CD4-positive, alpha-beta T cell treated with Interleukin-15 for 4 hours (primary cell): ENCODE data around the gene ASB10.

Experiments
- DNase-seq: peaks from one replicate; pipeline ENCODE4 v3.0.0-alpha.2; 2020; ENCODE audit warnings: low spot score

ASB10 gene

GRCh38 chr7:151187409-151188251, 580 bp upstream of the ASB10 start:
- no peak for DNase-seq

DNA sequence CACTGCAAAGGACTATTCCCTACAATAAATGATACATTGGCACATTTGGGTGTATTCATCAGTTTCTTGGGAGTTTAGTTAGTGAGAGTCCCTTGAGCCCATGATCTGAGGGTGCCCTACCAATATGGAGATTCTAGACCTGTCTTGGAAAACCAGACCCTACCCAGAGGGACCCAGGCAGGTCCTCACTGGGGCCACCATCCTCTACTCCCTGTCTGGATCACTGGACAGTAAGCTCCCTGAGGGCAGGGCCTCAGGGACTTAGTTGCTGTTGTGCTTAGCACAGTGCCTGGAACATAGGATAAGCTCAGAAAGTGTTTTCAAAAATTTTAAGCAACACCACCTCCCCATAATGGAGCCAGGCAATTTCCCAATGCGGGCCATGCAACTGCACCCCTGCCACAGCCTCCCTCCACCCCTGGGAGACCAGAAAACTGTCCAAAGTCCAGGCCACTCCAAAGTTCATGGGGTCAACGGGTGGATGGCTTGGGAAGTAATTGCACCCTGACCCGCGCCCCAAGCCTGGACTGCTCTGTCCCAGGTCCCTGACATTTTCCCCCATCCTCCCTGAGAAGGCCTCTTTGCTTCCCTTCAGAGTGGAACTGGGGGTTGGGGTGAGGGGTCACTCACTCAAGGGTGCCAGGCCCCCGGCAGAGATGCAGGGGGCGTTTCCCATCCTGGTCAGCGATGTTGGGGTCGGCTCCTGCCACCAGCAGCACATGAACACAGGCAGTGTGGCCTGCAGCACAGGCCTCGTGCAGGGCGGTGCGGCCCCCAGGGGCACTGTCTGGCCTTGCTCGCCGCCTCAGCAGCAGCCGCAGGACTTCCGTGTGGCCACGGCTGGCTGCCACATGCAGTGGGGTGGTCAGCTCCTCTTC, 1.0 kb downstream of the ASB10 start:
- no peak for DNase-seq

DNA sequence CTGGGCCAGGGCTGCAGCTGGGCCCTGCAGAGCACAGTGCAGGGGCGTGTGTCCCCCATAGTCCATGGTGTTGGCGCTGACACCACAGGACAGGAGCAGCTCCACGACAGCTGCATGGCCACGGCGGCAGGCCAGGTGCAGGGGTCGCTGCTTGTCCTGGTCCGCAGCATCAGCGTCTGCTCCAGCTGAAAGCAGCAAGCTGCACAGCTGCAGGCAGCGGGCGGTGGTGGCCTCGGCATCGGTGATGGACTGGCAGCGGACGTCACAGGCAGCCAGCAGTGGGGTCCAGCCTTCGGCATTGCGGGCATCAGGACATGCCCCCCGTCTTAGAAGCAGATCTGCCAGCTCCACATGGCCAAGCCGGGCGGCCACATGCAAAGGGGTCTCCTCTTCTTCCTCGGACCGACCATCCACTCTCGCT, 6.0 kb downstream of the ASB10 start:
- no peak for DNase-seq

- DNase-seq, result no peak
Observed at GRCh38 chr7:151179946-151180345, 7.1 kb downstream of the ASB10 start.

- DNase-seq, result no peak
Observed at GRCh38 chr7:151179287-151179860, 7.7 kb downstream of the ASB10 start.

GRCh38 chr7:151178831-151179230, 8.2 kb downstream of the ASB10 start:
- DNase-seq, result no peak

- no peak for DNase-seq
Observed at GRCh38 chr7:151178236-151178635, 8.8 kb downstream of the ASB10 start.

DNA sequence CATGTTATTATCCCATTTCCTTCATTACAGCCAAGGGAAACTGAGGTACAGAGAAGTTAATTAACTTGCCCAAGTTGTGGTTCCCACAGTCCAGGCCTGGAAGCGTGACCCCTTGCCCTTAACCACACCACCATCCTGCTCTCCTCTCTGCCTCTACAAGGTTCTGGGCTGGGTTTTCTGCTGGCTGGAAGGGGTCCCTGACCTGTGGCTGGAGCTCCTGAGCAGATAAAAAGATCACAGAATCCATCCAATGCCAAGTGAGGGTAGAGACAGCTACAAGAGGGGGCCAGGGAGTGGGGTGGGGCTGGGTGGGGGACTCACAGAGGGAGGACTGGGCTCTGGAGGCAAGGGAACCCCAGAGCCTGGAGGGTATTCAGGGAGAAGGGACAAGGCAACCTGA, 9.7 kb downstream of the ASB10 start:
- DNase-seq, result no peak

- DNase-seq, result no peak
Observed at GRCh38 chr7:151176401-151176800, 10.6 kb downstream of the ASB10 start.

- DNase-seq, result no peak
Observed at GRCh38 chr7:151175793-151176311, 11.2 kb downstream of the ASB10 start.

DNA sequence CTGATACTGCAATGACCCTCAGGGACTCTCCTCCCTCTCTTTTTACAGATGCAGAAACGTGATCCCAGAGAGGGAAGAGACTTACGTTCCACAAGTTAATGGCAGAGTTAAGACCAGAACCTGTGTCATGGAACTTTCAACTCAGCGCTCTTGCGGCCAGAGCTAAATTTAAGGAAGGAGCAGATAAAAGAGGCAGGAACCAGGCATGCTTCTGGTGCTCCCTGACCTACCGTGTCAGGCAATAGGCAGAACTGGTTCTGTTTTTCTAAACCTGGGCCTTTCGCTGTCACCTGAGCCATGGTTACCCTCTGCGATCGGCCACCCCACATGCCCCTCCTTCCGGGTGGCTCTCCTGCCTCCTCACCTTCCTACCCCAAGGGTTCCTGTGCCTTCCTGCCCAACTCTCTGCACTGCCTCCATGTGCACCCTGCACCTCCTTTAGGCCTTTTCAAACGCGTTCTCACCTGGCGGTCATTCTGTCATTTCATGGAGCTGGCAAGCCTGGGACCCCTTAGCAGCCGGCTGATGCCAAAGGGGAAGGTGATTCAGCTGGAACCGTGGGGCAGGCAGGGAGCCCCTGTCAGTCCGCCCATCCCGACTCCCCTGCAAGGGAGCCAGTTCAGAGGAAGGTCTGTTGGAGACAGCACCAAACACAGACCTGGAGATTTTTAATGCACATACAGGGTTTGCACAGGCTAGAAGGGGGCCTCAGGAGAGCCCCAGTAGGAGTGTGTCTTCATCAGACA, 11.8 kb downstream of the ASB10 start:
- no peak for DNase-seq

GRCh38 chr7:151174246-151175046, 12.6 kb downstream of the ASB10 start:
- DNase-seq, result no peak

- DNase-seq, result no peak
Observed at GRCh38 chr7:151173386-151174245, 13.4 kb downstream of the ASB10 start.

DNA sequence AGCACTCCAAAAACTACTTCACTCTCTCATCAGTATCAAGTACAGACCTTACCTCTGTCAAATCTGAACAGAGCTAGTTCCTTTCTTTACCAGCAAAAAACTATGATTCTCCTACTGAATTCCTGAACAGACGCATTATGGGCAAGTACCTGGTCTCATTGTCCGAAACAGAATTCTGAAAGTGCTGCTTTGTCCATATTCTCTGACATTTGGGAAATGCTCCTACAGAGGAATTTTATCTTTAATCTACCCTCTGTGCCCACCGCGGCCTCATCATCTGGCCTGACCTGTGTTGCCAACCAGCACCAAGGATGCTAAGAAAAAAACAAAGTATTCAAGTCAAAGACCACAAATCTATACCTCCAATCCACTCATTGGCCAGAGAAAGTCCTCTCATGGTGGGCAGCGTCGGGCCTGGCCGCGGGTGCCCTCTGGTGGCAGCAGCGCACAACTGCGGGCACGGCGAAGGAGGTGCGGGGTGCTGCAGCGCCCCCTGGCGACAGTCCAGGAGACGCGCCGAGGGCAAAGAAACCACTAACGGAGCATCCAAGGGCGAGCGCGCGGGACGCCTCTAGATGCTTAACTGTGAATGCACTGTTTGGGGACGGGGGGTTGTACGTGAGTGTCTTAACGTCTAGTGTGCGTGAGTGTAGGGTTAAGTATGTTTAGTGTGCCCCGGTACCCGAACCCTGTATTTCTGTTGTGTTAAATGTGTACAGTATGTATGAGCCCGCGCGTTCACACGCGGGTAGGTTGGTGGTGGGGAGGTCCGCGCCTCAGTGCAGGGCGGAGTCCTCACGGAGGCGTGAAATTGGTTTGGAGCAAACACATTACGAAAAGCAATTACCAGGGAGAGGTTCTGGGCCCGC, 14.5 kb downstream of the ASB10 start:
- DNase-seq, result peak; percentile 73

- no peak for DNase-seq
Observed at GRCh38 chr7:151168787-151169162, 18.3 kb downstream of the ASB10 start.

DNA sequence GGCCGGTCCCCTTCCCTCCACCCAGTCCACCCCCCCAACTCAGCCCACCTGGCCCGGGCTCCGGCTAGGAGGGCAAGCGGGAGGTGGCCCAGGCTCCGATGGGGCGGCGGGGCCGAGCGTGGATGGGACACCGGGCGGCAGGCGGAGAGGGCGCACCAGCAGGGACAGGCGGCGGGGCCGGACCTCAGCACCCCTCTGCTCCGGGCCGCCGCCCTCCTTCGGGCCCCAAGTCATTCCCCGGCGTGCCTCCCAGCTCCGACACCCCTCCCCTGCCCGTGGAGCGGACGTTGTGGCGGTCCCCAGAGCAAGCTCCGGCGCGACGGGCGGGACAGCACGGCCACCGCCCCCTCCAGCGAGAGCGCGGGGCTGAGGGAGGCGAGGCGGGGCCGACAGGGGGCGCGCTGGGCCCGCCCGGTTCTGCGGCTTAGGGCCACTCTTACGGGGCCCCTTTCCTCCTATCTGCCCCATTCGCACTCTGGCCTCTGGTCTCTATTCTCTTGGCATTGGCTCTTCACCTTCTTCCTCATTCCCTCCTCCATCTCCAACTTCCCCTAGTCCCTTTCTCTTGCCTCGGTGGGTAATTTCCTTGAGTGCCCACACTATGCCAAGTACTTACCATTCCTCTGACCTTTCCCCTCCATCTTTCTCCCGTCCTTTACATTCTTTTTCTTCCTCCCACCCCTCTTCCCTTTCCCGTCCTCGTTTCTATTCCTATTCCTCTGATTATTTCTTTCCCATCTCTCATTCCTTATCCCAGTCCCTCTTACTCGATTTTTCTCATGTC, 18.9 kb downstream of the ASB10 start:
- DNase-seq, result peak; percentile 51

DNA sequence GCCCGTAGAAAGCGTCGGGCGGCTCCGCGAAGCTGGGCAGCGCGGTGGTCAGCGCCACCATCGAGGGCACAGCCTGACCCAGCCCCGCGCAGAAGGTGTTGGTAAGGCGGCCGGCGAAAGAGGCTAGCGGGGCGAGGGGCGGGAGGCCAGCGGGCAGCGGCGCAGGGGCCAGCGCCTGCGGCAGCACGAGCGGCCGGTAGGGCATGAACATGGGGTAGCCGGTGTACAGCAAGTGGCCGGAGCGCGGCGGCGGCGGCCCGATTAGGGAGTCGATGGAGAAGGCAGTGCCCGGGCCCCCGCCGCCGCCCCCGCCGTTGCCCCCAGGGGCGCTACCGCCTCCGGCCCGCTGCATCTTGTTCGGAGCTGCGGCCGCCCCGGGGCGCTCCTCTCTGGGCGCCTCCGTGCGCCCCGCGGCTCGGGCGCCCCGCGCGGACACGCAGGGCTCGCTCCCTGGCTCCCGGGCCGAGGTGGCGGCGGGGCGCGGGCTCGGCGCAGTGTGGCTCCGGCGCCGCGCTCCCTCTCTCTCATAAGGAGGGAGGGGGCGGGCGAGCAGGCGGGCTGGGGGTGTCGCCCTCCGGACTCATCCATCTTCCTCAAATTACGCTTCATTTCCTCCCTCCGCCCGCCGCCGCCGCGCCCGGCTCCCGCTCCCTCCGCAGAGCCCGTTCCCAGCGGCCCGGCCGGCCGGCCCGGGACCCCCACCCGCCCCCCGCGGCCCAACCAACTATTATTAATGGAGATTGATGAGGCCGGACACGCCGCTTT, 19.7 kb downstream of the ASB10 start, which contains the start of gene GBX1:
GBX1 (minus strand) TSS at position 498 of the 765 bp plus-strand sequence; CDS start at position 352, 146 bp downstream.
- DNase-seq, result no peak
